Measurements from ENCODE around the gene PPP1R11. TPM values are rescaled to one million over a fixed set of nuclear protein-coding genes. Genes with fewer than 3 reads are reported as not detected.
A peak's percentile ranks its signal among the peaks of the same experiment; 100 is the strongest.

The PPP1R11 gene
- total and polyA plus RNA-seq, 2 donors, result 32.8 to 50.5 TPM

DNA sequence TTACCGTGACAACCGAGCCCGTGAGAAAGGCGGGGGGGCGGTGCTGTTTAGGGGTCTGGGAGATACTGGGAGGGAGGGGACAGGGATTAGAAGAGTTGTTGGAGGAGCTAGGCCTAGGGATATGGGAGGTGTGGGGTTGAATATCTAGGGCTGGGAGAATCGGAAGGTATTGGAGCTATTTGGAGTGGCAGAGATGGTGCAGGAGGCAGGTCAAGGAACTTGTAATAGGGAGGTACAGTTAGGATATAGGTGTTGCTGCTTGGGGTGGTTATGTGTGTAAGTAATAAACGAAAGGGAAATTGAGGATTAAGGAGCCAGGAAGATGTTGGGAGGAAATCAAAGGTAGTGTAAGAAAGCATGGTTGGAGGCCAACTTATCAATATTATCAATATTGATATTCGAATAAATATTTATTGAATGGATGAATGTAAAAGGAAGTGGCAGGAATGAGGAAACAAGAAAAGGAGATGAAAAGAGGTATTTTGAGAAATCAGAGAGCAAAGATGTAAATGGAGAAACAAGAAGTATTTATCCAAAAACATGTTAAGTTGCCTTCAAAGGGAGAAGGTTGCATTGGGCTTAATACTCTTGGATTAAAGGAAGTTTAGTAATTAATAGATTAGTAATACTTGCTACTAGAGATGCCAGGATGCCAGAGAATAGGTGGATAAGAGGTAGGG lies 602 bp downstream of the PPP1R11 start:
- H3K4me3 ChIP-seq (ENCODE audit: low read length in 2 of 2), result peak overlapping the region; percentile 63 to 96
- H3K36me3 ChIP-seq (ENCODE audit: control insufficient read depth in 2 of 2, insufficient read depth in 2 of 2, low read length in 1 of 2), result peaks cover 18 to 30% of the 10 kb centered on the region in 2 donors
- WGBS, result 16% methylated on average over 8 of the region's 8 CpGs
- H3K27me3 ChIP-seq (ENCODE audit: control insufficient read depth in 2 of 2, insufficient read depth in 1 of 2, low read length in 1 of 2), result peaks cover 16 to 31% of the 10 kb centered on the region in 2 donors
- no peak for DNase-seq (ENCODE audit: low read depth in 6 of 9, low spot score in 9 of 9)
- peak overlapping the region; percentile 80 to 99 for H3K27ac ChIP-seq (ENCODE audit: low read depth in 1 of 2, low read length in 1 of 2)
- H3K4me1 ChIP-seq (ENCODE audit: control insufficient read depth in 2 of 2, insufficient read depth in 2 of 2, low read length in 2 of 2), result peaks cover 4 to 19% of the 10 kb centered on the region in 2 donors
- H3K9me3 ChIP-seq (ENCODE audit: control insufficient read depth in 2 of 2, insufficient read depth in 1 of 2, low read length in 1 of 2), result no peaks in the 10 kb centered on the region

DNA sequence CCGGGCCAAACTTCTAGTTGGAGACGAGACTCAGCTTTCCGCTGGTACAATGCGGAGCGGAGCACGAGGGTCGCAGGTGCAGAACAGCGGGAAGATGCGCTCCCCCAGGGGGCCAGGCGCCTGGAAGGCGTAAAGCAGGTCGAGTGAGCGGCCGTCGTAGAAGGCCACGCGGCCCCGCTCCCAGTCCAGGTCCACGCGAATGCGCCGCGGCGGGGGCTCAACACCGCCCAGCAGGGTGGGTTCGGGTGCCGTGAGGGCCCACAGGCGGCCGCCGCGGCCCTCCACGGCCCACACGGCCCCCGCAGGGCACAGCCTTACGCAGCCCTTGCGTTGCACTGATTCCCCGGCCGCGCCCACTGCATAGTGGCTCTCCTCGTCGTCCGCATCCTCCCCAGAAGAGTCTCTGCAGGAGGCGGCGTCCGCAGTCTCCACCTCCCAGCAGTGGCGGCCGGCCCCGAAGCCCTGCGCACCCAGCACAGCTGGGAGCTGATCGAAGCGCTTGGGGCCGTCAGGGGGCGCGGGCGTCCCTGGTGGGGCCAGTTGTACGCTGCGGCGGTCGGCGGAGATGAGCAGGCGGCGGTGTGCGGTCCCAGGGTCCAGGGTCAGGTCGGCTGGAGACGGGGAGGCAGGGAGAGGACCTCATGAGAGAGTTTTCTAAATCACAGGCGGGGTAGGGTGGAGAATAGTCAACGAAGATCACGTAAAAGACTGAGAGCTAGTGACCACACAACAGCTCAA lies 4.3 kb downstream of the PPP1R11 start:
- H3K27ac ChIP-seq (ENCODE audit: low read depth in 1 of 2, low read length in 1 of 2), result no peak overlapping the region
- peaks cover 13 to 18% of the 10 kb centered on the region in 2 donors for H3K36me3 ChIP-seq (ENCODE audit: control insufficient read depth in 2 of 2, insufficient read depth in 2 of 2, low read length in 1 of 2)
- peak in 2 of 9 donors; percentile 21 to 38 for DNase-seq (ENCODE audit: low read depth in 6 of 9, low spot score in 9 of 9)
- H3K27me3 ChIP-seq (ENCODE audit: control insufficient read depth in 2 of 2, insufficient read depth in 1 of 2, low read length in 1 of 2), result peaks cover 48 to 67% of the 10 kb centered on the region in 2 donors
- WGBS, result 50% methylated on average over 68 of the region's 68 CpGs
- no peak overlapping the region for H3K4me3 ChIP-seq (ENCODE audit: low read length in 2 of 2)
- peaks cover 0 to 33% of the 10 kb centered on the region in 2 donors for H3K4me1 ChIP-seq (ENCODE audit: control insufficient read depth in 2 of 2, insufficient read depth in 2 of 2, low read length in 2 of 2)
- no peaks in the 10 kb centered on the region for H3K9me3 ChIP-seq (ENCODE audit: control insufficient read depth in 2 of 2, insufficient read depth in 1 of 2, low read length in 1 of 2)

DNA sequence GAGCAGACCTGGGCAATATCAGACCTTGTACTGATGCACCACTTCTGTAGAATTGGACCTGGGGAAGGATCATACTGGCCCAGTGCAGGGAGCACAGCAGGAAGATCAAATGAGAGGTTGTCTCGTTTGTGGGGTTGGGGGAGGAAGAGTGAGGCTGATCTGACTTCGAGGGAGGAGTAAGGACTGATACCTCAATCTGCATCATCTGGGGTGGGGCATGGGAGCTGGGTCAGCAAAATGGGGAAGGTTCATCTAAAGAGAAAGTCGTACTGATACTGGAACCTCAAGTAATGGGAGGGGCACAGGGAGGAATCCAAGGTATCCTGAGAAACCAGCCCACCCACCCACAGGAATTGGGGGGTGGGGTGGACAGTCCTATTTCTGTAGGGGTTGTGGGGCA lies 4.9 kb downstream of the PPP1R11 start:
- DNase-seq (ENCODE audit: low read depth in 6 of 9, low spot score in 9 of 9), result no peak
- peaks cover 13 to 18% of the 10 kb centered on the region in 2 donors for H3K36me3 ChIP-seq (ENCODE audit: control insufficient read depth in 2 of 2, insufficient read depth in 2 of 2, low read length in 1 of 2)
- no peak overlapping the region for H3K4me3 ChIP-seq (ENCODE audit: low read length in 2 of 2)
- H3K9me3 ChIP-seq (ENCODE audit: control insufficient read depth in 2 of 2, insufficient read depth in 1 of 2, low read length in 1 of 2), result no peaks in the 10 kb centered on the region
- H3K4me1 ChIP-seq (ENCODE audit: control insufficient read depth in 2 of 2, insufficient read depth in 2 of 2, low read length in 2 of 2), result peaks cover 0 to 35% of the 10 kb centered on the region in 2 donors
- H3K27me3 ChIP-seq (ENCODE audit: control insufficient read depth in 2 of 2, insufficient read depth in 1 of 2, low read length in 1 of 2), result peaks cover 50 to 73% of the 10 kb centered on the region in 2 donors
- WGBS, result 60% methylated on average over 3 of the region's 3 CpGs
- no peak overlapping the region for H3K27ac ChIP-seq (ENCODE audit: low read depth in 1 of 2, low read length in 1 of 2)

DNA sequence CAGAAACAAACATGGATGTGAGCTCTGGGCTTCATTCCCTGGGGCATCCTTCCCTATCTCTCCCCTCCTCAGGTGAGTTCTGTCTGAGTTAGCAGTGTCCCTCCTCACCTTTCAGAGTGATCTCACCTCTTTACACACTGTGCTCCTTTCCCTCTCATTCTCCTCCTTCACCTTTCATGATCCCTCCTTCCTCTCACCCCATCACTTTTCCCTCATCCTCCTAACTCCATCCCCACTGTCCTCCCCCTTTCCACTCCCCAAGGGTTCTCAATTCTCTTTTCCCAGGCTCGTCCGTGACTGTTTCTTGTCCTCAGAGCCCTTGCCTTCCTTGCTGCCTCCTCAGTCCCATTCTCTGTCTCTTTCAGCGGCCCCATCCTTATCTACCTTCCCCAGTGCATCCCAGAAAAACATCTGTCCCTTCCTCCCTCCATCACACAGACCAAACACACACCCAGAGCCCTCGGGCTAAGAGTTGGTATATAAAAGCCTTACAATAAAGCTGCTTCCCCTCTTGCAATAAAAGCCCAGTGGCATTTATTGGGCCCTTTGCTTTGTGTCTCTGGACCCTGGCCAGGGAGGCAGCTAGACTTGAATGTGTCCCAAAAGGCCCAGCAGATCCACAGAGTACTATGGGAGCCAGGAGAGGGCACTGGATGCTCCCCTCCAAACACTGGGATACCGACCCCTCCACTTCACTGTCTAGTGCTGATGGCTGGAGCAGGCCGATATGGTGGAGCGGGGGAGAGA lies 6.7 kb downstream of the PPP1R11 start:
- Histone ChIP-seq H3K4me3 (ENCODE audit: low read length in 2 of 2) (no peak overlapping the region), H3K27me3 (ENCODE audit: control insufficient read depth in 2 of 2, insufficient read depth in 1 of 2, low read length in 1 of 2) (peaks cover 55 to 91% of the 10 kb centered on the region in 2 donors), H3K4me1 (ENCODE audit: control insufficient read depth in 2 of 2, insufficient read depth in 2 of 2, low read length in 2 of 2) (peaks cover 0 to 37% of the 10 kb centered on the region in 2 donors), H3K36me3 (ENCODE audit: control insufficient read depth in 2 of 2, insufficient read depth in 2 of 2, low read length in 1 of 2) (peaks cover 10 to 14% of the 10 kb centered on the region in 2 donors), H3K9me3 (ENCODE audit: control insufficient read depth in 2 of 2, insufficient read depth in 1 of 2, low read length in 1 of 2) (no peaks in the 10 kb centered on the region), H3K27ac (ENCODE audit: low read depth in 1 of 2, low read length in 1 of 2) (no peak overlapping the region)
- DNase-seq (ENCODE audit: low read depth in 6 of 9, low spot score in 9 of 9), result no peak
- WGBS, result 74% methylated on average over 7 of the region's 7 CpGs

DNA sequence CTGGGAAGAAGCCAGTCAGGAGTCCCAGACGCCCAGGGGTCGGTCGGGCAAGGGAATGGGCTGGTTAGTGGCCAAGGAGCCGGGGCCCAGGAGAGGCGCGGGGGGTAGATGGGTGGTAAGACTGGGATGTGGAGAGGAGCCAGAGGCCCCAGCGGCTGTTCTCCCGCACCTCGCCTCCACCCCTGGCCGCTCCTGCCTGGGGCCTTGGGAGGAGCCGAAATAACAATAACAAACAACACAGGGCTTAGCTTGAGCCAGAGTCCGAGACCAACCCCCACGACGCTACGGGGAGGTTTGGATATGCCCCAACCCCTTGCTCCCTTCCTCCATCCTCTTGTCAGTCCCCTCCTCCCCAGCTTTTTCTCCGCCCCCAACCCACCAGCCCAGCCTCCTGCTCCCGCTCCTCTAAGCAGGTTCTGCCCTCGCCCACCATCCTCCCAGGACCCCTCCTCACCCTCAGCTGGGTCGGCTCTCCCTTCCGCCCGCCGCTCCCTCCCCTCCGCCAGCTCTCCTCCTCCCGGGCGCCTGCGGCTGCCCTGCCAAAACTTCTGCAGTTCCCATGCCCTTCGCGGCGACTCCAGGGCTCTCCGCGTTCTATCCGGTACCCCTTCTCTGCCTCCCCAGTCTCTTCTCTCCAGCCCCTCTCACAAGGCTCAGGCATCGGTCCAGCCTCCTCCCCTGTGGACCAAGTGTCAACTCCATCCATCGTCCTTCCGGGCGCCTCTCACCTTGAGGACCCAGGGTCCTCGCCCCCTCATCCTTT lies 7.5 kb downstream of the PPP1R11 start:
- peaks cover 0 to 37% of the 10 kb centered on the region in 2 donors for H3K4me1 ChIP-seq (ENCODE audit: control insufficient read depth in 2 of 2, insufficient read depth in 2 of 2, low read length in 2 of 2)
- H3K36me3 ChIP-seq (ENCODE audit: control insufficient read depth in 2 of 2, insufficient read depth in 2 of 2, low read length in 1 of 2), result peaks cover 2 to 7% of the 10 kb centered on the region in 2 donors
- no peak overlapping the region for H3K27ac ChIP-seq (ENCODE audit: low read depth in 1 of 2, low read length in 1 of 2)
- WGBS, result 16% methylated on average over 37 of the region's 37 CpGs
- H3K27me3 ChIP-seq (ENCODE audit: control insufficient read depth in 2 of 2, insufficient read depth in 1 of 2, low read length in 1 of 2), result peaks cover 55 to 98% of the 10 kb centered on the region in 2 donors
- DNase-seq (ENCODE audit: low read depth in 6 of 9, low spot score in 9 of 9), result no peak
- no peaks in the 10 kb centered on the region for H3K9me3 ChIP-seq (ENCODE audit: control insufficient read depth in 2 of 2, insufficient read depth in 1 of 2, low read length in 1 of 2)
- peak overlapping the region in 1 of 2 donors; percentile 37 for H3K4me3 ChIP-seq (ENCODE audit: low read length in 2 of 2)

DNA sequence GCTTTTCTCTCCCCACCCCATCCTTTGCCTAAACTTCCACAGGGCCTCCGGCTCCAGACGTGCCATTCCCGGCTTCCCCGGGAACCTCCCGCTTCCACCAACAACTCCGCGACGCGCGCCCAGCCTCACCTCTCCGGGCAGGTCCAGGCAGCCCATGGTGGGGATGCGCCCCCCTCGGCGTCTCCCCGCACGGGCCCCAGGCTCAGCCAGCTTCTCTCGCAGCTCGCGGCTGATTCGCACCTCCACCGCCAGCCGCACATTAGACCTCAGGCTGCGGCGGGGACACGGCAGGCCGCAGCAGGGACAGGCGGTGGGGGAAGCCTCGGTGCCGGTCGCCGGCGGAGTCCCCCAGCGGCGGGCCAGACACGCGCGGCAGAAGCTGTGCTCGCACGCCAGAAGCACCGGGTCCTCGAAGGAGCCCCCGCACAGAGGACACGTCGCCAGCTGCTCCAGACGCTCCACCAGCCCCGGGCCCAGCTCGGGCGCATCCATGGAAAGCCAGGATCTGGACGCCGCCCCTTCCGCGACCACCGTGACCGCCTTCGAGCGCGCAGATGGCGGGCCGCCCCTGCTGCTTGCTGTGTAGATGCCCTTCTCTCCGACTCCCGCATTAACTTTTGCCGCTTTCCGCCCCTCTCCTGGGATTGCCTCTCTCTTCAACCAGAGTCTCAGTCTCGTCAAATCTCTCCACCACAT lies 8.2 kb downstream of the PPP1R11 start, which contains the start of gene RNF39:
Gene RNF39 (minus strand): TSS at position 676 of the 696 bp plus-strand sequence. CDS start 184 bp downstream, at position 492.
- no peak for DNase-seq (ENCODE audit: low read depth in 6 of 9, low spot score in 9 of 9)
- peaks cover 55 to 97% of the 10 kb centered on the region in 2 donors for H3K27me3 ChIP-seq (ENCODE audit: control insufficient read depth in 2 of 2, insufficient read depth in 1 of 2, low read length in 1 of 2)

DNA sequence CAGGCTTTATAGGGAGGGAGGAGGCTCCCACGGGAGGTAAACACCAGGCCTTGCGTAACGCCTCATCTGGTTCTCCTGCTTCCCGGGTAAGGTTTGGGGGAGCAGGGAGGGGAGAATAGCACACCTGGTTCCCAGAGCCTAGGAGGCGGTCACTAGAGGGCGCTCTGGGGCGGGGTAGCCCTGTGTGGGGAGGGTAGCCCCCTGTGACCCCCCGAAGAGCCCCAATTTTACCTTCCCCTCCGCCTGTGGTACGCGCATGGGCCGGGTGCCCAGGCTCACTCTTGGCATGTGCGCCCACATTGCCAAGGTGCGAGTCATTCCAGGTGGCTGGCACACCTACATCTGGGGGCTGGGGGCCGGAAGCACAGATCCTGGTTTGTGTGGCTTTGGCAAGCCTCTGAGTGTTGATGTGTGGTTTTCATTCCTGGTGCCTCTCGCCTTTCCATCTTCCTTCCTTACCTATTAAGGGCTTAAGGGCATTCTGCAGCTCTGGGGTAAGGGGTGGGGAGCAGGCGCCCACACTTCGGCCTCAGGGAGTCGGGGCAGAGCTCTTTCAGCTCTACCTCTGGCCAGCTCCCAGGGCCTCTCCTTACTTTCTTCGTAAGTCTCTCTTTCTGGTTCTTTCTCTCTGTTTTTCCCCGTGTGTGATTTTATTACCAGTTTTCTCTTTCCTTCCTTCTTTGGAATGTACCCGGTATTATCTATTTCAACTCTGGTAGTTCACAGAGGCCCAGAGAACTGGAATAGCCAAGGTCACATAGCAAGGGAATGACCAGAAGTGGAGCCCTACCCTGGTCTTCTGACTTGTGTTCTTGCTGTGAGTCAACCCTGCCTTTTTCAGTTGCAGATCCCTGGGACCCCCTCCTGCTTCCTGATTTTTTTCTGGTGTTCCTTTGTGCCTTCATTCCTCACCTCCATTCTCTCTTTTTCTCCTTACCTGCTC lies 9.1 kb downstream of the PPP1R11 start:
- Histone ChIP-seq H3K9me3 (ENCODE audit: control insufficient read depth in 2 of 2, insufficient read depth in 1 of 2, low read length in 1 of 2) (no peaks in the 10 kb centered on the region), H3K27me3 (ENCODE audit: control insufficient read depth in 2 of 2, insufficient read depth in 1 of 2, low read length in 1 of 2) (peaks cover 51 to 89% of the 10 kb centered on the region in 2 donors), H3K4me3 (ENCODE audit: low read length in 2 of 2) (no peak overlapping the region), H3K27ac (ENCODE audit: low read depth in 1 of 2, low read length in 1 of 2) (peak overlapping the region in 1 of 2 donors; percentile 8), H3K36me3 (ENCODE audit: control insufficient read depth in 2 of 2, insufficient read depth in 2 of 2, low read length in 1 of 2) (no peaks in the 10 kb centered on the region), H3K4me1 (ENCODE audit: control insufficient read depth in 2 of 2, insufficient read depth in 2 of 2, low read length in 2 of 2) (peaks cover 0 to 34% of the 10 kb centered on the region in 2 donors)
- WGBS, result 45% methylated on average over 22 of the region's 22 CpGs
- no peak for DNase-seq (ENCODE audit: low read depth in 6 of 9, low spot score in 9 of 9)

More for the DNA sequence above, 8.2 kb downstream of the PPP1R11 start, which contains the start of gene RNF39:
- H3K9me3 ChIP-seq (ENCODE audit: control insufficient read depth in 2 of 2, insufficient read depth in 1 of 2, low read length in 1 of 2), result no peaks in the 10 kb centered on the region
- H3K36me3 ChIP-seq (ENCODE audit: control insufficient read depth in 2 of 2, insufficient read depth in 2 of 2, low read length in 1 of 2), result no peaks in the 10 kb centered on the region
- WGBS, result 3% methylated on average over 64 of the region's 64 CpGs
- peak within 1 kb of the TSS in 1 of 2 donors; percentile 76 for H3K27ac ChIP-seq (ENCODE audit: low read depth in 1 of 2, low read length in 1 of 2)
- H3K4me1 ChIP-seq (ENCODE audit: control insufficient read depth in 2 of 2, insufficient read depth in 2 of 2, low read length in 2 of 2), result peaks cover 0 to 37% of the 10 kb centered on the region in 2 donors
- peak within 1 kb of the TSS in 1 of 2 donors; percentile 37 for H3K4me3 ChIP-seq (ENCODE audit: low read length in 2 of 2)
